WTC11 (cell line): ENCODE results near the gene TSSK1B. TPM values are rescaled to one million over a fixed set of nuclear protein-coding genes. Genes with fewer than 3 reads are reported as not detected.

Experiments used
- ATAC-seq: fragments of 200-7000 bp; cut with Tn5 transposase; 2 replicates; pipeline ENCODE4 v1.10.0; 2021; ENCODE audit warnings: mild to moderate bottlenecking, moderate library complexity
- CTCF ChIA-PET: fragments of 300-600 bp; sonication (Branson Sonifier 250); formaldehyde crosslinking; loops from one replicate; lab custom pipeline; 2021; ENCODE audit warnings: antibody characterized with exemption; lab: Charles Lee
- POLR2A ChIA-PET: fragments of 350-600 bp; sonication (Branson Sonifier 250); formaldehyde crosslinking; loops from one replicate; lab custom pipeline; 2021; ENCODE audit warnings: antibody characterized with exemption; lab: Charles Lee
- DNase-seq: peaks from one replicate; pipeline ENCODE4 v3.0.0; 2021; ENCODE audit warnings: low spot score
- H3K27ac Mint-ChIP-seq: 2 replicates; pipeline ENCODE4 v1.8.0; 2021; ENCODE audit warnings: mixed read lengths
- H3K27me3 Mint-ChIP-seq: 2 replicates; pipeline ENCODE4 v1.8.0; 2021; ENCODE audit warnings: low read depth, mild to moderate bottlenecking, moderate library complexity, mixed read lengths
- H3K36me3 Mint-ChIP-seq: 2 replicates; pipeline ENCODE4 v1.8.0; 2021; ENCODE audit warnings: mixed read lengths
- H3K4me1 Mint-ChIP-seq: 2 replicates; pipeline ENCODE4 v1.8.0; 2022; ENCODE audit warnings: mixed read lengths
- H3K4me3 Mint-ChIP-seq: 2 replicates; pipeline ENCODE4 v1.8.0; 2021; ENCODE audit warnings: mild to moderate bottlenecking, moderate library complexity, mixed read lengths
- H3K9me3 Mint-ChIP-seq: 2 replicates; pipeline ENCODE4 v1.8.0; 2021; ENCODE audit warnings: mixed read lengths
- ATF1 ChIP-seq: sonication (generic); formaldehyde crosslinking; IDR thresholded peaks from 2 replicates; pipeline ENCODE4 v1.8.1; 2023; ENCODE audit warnings: mild to moderate bottlenecking, moderate library complexity, missing genetic modification reagents
- ATF6 ChIP-seq: sonication (generic); formaldehyde crosslinking; IDR thresholded peaks from 2 replicates; pipeline ENCODE4 v1.8.1; 2023; ENCODE audit warnings: mild to moderate bottlenecking, missing genetic modification reagents
- E2F4 ChIP-seq: sonication (generic); formaldehyde crosslinking; IDR thresholded peaks from 2 replicates; pipeline ENCODE4 v1.8.1; 2022; ENCODE audit warnings: low read depth, mild to moderate bottlenecking, moderate library complexity, missing genetic modification reagents, borderline replicate concordance
- IRF1 ChIP-seq: sonication (generic); formaldehyde crosslinking; IDR thresholded peaks from 2 replicates; pipeline ENCODE4 v1.8.0; 2023; ENCODE audit warnings: missing genetic modification reagents
- IRF2 ChIP-seq: sonication (generic); formaldehyde crosslinking; IDR thresholded peaks from 2 replicates; pipeline ENCODE4 v1.8.0; 2022; ENCODE audit warnings: low read depth, missing genetic modification reagents, borderline replicate concordance
- MLX ChIP-seq: sonication (generic); formaldehyde crosslinking; IDR thresholded peaks from 2 replicates; pipeline ENCODE4 v1.8.1; 2023; ENCODE audit warnings: mild to moderate bottlenecking, missing genetic modification reagents, moderate library complexity
- PRDM15 ChIP-seq: sonication (generic); formaldehyde crosslinking; IDR thresholded peaks from 2 replicates; pipeline ENCODE4 v1.8.0; 2022; ENCODE audit warnings: missing genetic modification reagents
- PRRX2 ChIP-seq: fragments of 250-450 bp; sonication (Bioruptor Pico); IDR thresholded peaks from 2 replicates; pipeline ENCODE4 v1.8.0; 2021; ENCODE audit warnings: mild to moderate bottlenecking
- RELA ChIP-seq: sonication (generic); formaldehyde crosslinking; IDR thresholded peaks from 2 replicates; pipeline ENCODE4 v1.8.1; 2022; ENCODE audit warnings: missing genetic modification reagents, mild to moderate bottlenecking, borderline replicate concordance
- SMAD3 ChIP-seq: sonication (generic); formaldehyde crosslinking; IDR thresholded peaks from 2 replicates; pipeline ENCODE4 v1.8.0; 2022; ENCODE audit warnings: missing genetic modification reagents, mild to moderate bottlenecking, borderline replicate concordance
- SMAD4 ChIP-seq: sonication (generic); formaldehyde crosslinking; IDR thresholded peaks from 2 replicates; pipeline ENCODE4 v1.8.0; 2022; ENCODE audit warnings: mild to moderate bottlenecking, missing genetic modification reagents
- SP1 ChIP-seq: sonication (generic); formaldehyde crosslinking; conservative IDR thresholded peaks from 2 replicates; pipeline ENCODE4 v1.8.1; 2022; ENCODE audit warnings: missing genetic modification reagents
- USF2 ChIP-seq: sonication (generic); formaldehyde crosslinking; IDR thresholded peaks from 2 replicates; pipeline ENCODE4 v1.8.1; 2023; ENCODE audit warnings: mild to moderate bottlenecking, missing genetic modification reagents, moderate library complexity
- ZNF423 ChIP-seq: fragments of 250-450 bp; sonication (Bioruptor Pico); IDR thresholded peaks from 2 replicates; pipeline ENCODE4 v2.1.2; 2022; ENCODE audit warnings: mild to moderate bottlenecking, moderate library complexity
- ZNF671 ChIP-seq: fragments of 250-450 bp; sonication (Bioruptor Pico); IDR thresholded peaks from 2 replicates; pipeline ENCODE4 v1.8.0; 2021; ENCODE audit warnings: mild to moderate bottlenecking
- total RNA-seq: library from RNA; stranded (reverse); gene quantifications from 3 replicates; pipeline ENCODE4 v1.2.3, GENCODE V29; 2021
- TF ChIP-seq, protein P1 (sequence below): sonication (generic); formaldehyde crosslinking; IDR thresholded peaks from 2 replicates; pipeline ENCODE4 v1.8.0; 2023; ENCODE audit warnings: missing genetic modification reagents, mild to moderate bottlenecking, borderline replicate concordance
- TF ChIP-seq, protein P2 (sequence below): fragments of 250-450 bp; sonication (Bioruptor Pico); IDR thresholded peaks from 2 replicates; pipeline ENCODE4 v1.9.0; 2021; ENCODE audit warnings: mild to moderate bottlenecking, borderline replicate concordance

The TSSK1B gene
- total RNA-seq, 1 experiment from 2014 or later, result not detected

GRCh38 chr5:113384782-113385285, 50.0 kb downstream of the TSSK1B start:
- CTCF ChIA-PET, result interaction anchor here (0.8 to 1.4 kb wide), 2 partner anchors 11 to 227 kb away, joined by 3 read pairs; no protein-coding TSS in a partner anchor
- TF ChIP-seq PRRX2 (CRISPR knock-in tag) (no peak), SMAD3 (CRISPR knock-in tag) (no peak), IRF2 (CRISPR knock-in tag) (no peak), ATF6 (CRISPR knock-in tag) (no peak), E2F4 (CRISPR knock-in tag) (no peak), SP1 (CRISPR knock-in tag) (no peak), USF2 (CRISPR knock-in tag) (no peak), IRF1 (CRISPR knock-in tag) (no peak), ZNF671 (CRISPR knock-in tag) (no peak), RELA (CRISPR knock-in tag) (no peak), SMAD4 (CRISPR knock-in tag) (no peak), ATF1 (no peak), MLX (CRISPR knock-in tag) (no peak), ZNF423 (CRISPR knock-in tag) (no peak), PRDM15 (no peak)
- TF ChIP-seq, protein P1, sequence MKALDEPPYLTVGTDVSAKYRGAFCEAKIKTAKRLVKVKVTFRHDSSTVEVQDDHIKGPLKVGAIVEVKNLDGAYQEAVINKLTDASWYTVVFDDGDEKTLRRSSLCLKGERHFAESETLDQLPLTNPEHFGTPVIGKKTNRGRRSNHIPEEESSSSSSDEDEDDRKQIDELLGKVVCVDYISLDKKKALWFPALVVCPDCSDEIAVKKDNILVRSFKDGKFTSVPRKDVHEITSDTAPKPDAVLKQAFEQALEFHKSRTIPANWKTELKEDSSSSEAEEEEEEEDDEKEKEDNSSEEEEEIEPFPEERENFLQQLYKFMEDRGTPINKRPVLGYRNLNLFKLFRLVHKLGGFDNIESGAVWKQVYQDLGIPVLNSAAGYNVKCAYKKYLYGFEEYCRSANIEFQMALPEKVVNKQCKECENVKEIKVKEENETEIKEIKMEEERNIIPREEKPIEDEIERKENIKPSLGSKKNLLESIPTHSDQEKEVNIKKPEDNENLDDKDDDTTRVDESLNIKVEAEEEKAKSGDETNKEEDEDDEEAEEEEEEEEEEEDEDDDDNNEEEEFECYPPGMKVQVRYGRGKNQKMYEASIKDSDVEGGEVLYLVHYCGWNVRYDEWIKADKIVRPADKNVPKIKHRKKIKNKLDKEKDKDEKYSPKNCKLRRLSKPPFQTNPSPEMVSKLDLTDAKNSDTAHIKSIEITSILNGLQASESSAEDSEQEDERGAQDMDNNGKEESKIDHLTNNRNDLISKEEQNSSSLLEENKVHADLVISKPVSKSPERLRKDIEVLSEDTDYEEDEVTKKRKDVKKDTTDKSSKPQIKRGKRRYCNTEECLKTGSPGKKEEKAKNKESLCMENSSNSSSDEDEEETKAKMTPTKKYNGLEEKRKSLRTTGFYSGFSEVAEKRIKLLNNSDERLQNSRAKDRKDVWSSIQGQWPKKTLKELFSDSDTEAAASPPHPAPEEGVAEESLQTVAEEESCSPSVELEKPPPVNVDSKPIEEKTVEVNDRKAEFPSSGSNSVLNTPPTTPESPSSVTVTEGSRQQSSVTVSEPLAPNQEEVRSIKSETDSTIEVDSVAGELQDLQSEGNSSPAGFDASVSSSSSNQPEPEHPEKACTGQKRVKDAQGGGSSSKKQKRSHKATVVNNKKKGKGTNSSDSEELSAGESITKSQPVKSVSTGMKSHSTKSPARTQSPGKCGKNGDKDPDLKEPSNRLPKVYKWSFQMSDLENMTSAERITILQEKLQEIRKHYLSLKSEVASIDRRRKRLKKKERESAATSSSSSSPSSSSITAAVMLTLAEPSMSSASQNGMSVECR (CRISPR knock-in tag), result no peak
- TF ChIP-seq, protein P2, sequence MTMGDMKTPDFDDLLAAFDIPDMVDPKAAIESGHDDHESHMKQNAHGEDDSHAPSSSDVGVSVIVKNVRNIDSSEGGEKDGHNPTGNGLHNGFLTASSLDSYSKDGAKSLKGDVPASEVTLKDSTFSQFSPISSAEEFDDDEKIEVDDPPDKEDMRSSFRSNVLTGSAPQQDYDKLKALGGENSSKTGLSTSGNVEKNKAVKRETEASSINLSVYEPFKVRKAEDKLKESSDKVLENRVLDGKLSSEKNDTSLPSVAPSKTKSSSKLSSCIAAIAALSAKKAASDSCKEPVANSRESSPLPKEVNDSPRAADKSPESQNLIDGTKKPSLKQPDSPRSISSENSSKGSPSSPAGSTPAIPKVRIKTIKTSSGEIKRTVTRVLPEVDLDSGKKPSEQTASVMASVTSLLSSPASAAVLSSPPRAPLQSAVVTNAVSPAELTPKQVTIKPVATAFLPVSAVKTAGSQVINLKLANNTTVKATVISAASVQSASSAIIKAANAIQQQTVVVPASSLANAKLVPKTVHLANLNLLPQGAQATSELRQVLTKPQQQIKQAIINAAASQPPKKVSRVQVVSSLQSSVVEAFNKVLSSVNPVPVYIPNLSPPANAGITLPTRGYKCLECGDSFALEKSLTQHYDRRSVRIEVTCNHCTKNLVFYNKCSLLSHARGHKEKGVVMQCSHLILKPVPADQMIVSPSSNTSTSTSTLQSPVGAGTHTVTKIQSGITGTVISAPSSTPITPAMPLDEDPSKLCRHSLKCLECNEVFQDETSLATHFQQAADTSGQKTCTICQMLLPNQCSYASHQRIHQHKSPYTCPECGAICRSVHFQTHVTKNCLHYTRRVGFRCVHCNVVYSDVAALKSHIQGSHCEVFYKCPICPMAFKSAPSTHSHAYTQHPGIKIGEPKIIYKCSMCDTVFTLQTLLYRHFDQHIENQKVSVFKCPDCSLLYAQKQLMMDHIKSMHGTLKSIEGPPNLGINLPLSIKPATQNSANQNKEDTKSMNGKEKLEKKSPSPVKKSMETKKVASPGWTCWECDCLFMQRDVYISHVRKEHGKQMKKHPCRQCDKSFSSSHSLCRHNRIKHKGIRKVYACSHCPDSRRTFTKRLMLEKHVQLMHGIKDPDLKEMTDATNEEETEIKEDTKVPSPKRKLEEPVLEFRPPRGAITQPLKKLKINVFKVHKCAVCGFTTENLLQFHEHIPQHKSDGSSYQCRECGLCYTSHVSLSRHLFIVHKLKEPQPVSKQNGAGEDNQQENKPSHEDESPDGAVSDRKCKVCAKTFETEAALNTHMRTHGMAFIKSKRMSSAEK (CRISPR knock-in tag), result no peak

More at GRCh38 chr5:113384782-113385285, 50.0 kb downstream of the TSSK1B start:
- H3K9me3 Mint-ChIP-seq, result no peaks in the 10 kb centered on the region
- no peak overlapping the region for H3K4me3 Mint-ChIP-seq
- no peaks in the 10 kb centered on the region for H3K36me3 Mint-ChIP-seq
- no peak overlapping the region for H3K27ac Mint-ChIP-seq
- no peaks in the 10 kb centered on the region for H3K4me1 Mint-ChIP-seq
- no peak for ATAC-seq
- POLR2A ChIA-PET, result no interaction called here
- H3K27me3 Mint-ChIP-seq, result no peaks in the 10 kb centered on the region; the same call in 1 of the 2 replicates
- DNase-seq, result no peak
